HG02973 (cell line): ENCODE data around the gene TNS3.
A peak's percentile ranks its signal among the peaks of the same experiment; 100 is the strongest.
"Not testable (repeated sequence)": the region's sequence is repeated elsewhere in the genome, so short reads cannot be mapped to it uniquely, and the experiment has no call there.

Experiments
- ATAC-seq: cut with Tn5 transposase; IDR thresholded peaks from one replicate; pipeline ENCODE4 v1.9.1; 2021; ENCODE audit warnings: moderate library complexity; ENCODE audit not compliant: unreplicated experiment

The TNS3 gene

DNA sequence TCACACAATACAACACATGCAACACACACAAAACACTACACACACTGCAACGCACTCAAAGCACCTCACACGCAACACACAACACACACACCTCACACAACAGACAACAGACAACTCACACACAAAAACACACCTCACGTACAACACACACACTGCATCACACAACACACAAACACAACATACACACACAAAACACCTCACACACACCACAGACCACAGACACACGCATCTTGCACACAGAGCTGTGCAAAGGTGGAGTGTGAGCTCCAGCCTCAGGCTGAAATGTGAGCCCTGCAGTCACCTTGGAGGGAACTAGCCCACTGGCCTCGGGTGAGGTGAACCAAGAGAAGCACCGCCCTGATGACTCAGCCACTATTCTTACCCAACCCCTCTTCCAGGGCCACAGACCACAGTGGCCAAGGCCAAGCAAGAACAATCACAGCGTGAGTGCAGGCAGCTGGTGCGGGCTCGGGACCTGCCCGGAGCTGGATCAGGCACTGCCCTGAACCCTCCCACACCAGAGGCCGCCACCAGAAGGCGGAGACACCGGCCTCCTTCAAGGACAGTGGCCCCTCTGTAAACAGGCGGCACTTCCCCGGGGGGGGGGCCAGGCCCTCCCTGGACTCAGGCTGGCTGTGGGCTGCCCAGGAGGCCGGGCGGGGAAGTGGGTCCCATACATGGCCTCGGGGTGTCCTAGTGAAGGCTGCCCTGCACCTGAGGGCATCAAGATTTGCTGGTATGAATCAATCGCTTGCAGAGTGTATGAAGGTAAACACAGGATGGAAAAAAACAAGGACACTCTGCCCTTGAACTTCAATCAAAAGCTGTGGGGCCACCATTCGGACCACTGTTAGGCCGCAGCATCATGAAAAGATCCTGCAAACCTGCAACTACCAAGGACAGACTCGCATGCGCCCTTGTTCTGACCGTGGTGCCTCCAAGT is 106.7 kb downstream of the TNS3 start:
- ATAC-seq, result peak; percentile 86

DNA sequence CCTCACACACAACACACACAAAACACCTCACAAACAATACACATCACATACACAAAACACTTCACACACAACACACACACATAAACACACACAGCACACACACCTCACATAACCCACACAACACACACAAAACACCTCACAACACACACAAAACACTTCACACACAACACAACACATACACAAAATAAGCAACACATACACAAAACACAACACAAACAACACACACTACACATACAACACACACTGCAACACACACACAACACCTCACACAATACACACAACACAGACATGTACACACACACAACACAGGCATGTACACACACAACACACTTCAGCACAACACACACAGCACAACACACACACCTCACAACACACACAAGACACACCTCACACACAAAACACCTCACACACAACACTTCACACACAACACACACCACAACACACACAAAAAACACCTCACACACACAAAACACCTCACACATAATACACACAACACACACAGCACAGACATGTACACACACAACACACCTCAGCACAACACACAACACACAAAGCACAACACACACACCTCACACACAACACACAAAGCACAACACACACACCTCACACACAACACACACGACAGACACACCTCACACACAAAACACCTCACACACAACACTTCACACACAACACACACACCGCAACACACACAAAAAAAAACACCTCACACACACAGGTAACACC is 107.5 kb downstream of the TNS3 start:
- ATAC-seq, result no peak

DNA sequence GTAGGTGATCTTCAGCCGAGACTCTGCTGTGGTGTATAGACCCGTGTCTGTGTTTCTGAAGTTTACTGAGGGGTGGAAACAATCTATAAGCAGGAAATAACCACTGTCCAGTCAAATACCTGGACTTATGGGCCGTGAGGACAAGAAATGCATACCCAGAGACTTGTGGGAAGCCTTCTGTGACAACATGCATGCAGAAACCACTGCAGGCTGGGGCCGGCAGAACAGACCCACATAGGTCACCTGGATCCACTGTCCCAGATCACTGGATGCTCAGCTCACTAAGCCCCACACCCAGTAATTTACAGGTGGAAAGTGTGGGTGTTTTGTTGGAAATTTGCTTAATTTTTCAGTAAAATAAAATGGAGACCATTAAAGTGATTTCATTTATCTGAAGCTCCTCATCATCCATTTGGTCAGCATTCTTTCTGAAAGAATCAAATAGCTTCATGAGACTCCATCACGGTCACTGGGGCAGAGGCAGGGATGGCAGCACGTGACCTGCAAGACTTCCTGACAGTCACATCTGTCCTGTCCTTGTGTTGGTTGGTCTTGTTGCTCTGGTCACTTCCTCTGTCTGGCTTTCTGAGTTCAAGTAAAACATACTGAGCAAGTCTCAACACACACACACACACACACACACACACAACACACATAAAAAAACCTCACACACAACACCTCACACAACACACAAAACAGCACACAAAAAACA is 108.3 kb downstream of the TNS3 start:
- no peak for ATAC-seq

DNA sequence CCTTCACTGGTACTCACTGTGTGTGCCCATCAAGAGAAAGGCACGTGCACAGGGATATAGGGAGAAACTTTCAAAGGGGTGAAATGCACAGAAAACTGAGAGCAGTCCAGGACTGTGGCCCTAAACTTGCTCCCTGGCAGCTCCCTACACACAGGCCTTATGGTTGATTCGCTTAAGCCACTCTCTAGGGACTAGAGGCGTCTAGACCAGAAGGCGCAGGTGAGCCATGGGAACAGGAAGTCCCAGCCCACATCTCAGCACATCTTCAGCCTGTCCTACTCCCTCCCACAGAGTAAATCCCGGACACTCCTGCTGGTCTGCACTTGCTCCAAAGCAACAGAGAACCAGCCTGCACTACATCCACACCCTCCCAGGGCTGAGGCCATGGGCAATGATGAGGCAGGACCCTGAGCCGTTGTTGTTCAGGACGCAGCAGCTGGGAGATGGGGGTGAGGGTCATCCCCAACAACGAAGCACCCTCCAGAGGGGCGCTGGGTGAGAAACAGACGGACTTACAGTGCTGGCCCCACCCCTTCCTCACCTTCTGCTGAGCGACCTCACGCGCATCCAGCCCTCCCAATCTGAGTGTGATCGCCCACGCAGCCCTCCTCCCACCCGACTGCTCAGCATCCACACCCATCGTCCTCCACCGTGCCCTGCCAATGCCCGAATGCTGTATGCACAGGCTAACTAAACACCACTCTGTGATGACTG is 109.3 kb downstream of the TNS3 start:
- no peak for ATAC-seq

DNA sequence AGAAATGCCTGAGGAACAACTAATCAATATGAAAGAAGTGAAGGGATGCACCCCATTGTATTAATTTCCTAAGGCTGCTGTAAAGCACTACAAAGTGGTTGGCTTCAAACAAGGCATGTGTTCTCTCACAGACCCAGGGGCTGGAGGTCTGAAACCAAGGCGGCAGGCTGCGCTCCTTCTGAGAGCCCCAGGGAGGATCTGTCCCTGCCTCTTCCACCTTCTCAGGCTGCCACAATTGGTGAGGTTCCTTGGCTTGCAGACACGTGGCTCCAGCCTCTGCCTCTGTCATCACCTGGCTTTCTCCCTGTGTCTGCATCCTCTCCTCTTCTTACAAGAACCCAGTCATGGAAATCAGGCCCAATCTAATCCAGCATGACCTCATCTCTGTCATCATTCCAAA is 110.1 kb downstream of the TNS3 start:
- ATAC-seq, result no peak

DNA sequence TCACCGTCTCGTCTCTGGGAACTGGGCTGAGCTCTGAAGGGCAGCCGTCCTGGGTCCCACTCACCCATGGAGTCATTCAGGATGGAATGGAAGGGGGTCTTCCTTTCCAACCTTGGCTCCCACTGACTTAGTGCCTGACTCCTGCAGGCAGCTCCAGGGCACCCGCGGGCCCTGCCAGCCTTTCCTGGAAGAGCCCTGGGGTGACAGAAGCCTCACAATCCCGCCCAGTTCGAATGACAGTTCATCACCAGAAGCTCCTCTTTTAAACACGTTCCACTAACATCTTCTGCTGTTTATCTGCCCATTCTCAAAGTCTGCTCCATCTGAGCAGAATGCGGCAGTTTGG is 110.6 kb downstream of the TNS3 start:
- ATAC-seq, result no peak

DNA sequence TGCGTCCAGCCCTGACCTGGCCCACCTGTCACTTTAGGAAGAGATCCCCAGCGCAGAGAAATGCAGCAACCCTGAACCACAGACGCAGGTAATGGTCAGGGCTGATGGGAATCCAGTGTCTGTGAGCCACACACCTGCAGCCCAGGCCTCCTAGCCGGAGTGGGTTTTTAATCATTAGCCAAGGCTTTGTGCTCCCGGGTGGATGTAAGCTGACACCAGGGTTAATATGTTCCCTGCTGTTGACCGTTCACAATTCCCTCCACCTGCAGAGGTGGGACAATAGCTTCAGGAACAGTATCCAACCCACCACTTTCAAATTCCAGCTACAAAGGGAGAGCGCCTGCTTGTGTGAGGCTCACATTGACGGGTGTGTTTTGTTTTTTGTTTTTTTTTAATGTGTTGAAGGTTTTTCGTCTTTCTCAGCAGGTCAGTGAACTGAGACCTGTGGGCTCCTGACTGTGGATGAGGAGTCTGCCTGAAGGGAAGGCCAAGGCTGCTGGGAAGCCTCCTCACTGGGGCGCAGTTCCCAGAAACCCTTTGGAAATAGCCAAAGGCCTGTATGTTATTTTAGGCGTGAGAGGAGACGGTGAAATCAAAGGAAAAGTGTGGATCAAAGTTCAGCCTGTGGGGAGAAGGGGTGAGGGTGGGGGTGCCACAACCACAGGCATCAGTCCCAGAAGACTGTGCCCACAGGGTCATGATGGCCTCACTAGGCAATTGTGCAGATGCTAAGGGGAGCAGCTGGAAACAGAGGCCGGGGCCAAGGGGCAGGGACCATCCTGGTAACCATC is 111.1 kb downstream of the TNS3 start:
- ATAC-seq, result no peak

DNA sequence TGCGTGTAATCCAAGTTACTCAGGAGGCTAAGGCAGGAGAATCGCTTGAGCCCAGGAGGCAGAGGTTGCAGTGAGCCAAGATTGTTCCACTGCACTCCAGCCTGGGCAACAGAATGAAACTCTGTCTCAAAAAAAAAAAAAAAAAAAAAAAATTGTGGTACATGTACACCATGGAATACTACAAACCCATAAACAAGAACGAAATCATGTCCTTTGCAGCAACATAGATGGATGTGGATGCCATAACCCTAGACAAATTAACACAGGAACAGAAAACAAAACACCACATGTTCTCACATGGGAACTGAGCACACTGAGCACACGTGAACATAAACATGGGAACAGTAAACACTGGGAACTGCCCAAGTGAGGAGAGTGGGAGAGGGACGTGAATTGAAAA is 112.1 kb downstream of the TNS3 start:
- not testable (repeated sequence) for ATAC-seq

DNA sequence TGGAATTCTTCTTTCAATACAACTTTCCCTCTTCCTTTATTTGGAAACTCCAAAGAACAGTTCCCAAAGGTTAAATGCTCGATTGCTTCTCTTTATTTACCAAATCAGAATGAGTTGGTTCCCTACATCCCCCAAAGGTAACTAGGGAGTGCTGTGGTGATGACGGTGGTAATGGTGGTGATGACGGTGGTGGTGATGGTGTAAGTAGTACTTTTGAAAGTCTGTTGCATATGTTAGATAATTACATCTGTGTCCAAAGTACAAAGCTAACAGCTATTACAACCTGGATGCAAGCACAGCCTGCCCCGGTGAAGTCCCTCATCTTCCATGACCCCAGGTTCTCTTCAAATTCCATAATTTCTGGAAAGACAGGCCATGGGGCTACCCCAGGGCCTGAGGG is 115.1 kb downstream of the TNS3 start:
- ATAC-seq, result no peak

DNA sequence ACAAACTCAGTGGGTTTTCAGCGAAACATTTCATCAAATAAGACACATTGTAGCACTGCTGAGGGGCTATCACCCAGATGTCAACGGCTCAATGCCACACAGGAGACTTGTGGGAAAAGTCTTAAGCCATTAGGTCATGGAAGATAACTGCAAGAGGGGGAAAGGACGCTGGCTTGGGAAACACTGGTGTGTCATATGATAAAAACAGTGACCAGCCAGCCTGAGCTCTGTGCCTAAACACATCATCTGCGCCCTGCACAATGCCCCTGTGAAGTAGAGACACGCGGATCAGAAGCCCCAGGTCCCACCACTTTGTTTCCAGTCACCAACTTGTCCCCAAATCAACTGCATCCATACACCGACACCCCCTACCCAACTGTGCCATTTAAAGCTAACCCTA is 116.7 kb downstream of the TNS3 start:
- no peak for ATAC-seq

DNA sequence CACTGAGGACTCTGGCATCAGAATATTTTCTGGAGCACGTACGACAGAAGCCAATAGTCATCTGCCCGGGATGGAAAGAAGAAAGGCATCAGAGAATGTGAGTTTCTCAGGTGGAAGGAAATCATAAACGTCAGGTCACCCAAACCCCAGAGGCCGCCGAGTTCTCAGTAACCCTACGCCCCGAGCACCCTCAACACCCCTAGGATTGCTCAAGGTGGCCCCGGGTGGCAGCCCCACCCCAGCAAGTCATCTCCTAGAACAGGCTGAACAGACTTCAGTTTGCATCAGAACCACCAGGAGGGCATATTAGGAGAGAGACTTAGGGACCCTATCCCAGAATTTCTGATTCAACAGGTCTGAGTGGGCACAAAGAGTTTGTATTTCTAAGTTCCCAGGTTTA is 117.6 kb downstream of the TNS3 start:
- no peak for ATAC-seq

DNA sequence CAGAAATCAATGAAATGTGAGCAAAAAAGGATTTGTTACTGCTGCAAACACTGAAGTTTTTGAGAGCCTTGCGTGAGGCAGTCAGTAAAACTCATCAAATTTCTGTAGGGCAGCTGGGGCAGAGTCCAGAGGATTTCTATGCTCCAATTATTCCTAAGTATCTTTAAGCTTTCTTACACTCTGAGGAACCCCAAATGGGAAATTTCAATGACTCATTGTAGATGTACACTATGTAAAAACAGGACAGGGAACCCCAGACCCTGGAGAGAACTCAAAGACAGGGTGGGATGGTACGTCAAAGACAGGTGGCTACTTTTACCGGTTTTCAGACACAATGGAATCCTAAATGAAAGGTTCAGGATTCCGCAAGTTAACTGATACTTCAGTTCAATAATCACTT is 120.2 kb downstream of the TNS3 start:
- no peak for ATAC-seq

DNA sequence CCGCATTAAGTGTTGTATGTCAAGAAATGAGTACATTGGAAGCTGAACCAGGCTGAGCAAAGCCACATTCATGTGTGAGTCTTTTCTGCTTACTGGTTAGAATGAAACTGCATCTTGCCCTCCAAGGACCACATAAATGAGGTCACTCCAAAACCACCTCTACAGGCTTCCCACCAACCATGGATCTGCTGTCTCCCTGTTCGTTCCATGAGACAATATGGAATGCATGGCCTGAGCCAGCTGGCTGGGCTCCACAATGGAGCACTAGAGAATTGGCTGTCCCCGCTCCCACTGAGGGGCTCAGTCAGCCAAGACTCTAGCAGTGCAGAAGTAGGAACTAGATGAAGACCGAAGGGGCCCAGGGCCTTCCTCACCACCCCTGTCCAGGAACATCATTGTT is 120.8 kb downstream of the TNS3 start:
- no peak for ATAC-seq

DNA sequence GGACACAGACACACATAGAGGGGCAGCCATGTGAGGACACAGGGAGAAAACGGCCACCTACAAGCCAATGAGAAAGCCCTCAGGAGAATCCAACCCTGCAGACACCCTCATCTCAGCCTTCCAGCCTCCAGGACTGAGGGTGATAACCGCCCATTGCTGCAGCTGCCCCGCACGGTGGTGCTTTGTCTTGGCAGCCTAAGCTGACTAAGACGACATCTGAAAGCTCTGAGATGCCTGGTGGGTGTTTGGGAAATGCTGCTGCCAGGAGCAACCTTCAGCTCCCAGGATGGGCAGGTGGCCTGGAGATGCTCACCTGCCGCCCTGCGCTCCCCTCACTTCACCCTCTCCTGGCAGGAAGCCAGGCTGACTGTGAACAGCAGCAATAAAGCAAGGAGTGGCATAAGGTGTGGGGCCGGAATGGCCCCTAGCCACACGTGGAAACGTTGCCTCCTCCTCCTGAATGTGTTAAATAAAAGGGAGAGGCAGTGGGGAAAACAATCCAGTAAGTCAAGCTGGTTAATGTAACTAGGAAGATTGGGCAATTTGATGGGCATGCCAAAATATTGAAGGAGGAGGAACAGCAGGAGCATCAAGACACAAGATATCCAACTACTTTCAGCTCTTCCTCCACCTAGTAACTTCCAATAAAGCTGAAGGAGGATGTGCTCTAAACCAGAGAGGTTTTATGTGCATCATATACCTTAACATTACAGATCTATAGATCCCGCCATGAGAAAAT is 121.5 kb downstream of the TNS3 start:
- ATAC-seq, result no peak

DNA sequence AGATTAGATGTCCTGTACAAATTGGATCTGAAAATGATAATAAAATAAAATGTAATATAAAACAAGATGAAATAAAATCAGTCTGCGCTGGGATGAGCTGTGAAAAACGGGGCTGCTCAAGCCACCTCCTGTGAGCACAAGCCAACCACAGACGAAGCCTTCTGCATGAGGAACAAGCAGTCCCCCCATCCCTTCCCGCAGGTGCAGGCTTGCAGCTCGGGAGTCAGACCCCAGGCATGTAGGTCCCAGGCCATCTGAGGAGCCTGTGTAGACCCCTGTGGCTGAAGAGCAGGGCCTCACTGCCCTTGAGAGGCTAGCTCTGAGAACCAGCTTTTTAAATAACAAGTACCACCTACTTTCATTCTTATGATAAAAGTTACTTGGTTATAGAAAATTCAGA is 123.4 kb downstream of the TNS3 start:
- ATAC-seq, result no peak

DNA sequence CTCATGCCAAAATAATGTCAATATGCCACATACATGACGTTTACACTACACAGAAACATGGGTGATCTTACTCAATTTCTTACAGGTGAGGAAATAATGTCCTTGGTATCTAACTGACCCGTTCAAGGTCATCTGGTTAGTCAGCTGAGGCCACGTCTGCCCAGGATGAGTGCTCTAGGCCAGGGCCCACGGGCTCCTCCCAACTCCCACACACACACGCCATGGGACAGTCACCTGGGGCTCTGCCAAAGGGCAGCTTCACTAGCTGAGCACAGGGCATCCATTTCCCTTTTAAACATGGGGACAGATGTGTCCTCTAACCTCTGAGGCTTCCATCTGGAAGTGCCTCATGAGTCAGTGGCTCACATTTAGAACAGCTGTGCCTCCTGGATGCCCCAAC is 123.9 kb downstream of the TNS3 start:
- ATAC-seq, result no peak

DNA sequence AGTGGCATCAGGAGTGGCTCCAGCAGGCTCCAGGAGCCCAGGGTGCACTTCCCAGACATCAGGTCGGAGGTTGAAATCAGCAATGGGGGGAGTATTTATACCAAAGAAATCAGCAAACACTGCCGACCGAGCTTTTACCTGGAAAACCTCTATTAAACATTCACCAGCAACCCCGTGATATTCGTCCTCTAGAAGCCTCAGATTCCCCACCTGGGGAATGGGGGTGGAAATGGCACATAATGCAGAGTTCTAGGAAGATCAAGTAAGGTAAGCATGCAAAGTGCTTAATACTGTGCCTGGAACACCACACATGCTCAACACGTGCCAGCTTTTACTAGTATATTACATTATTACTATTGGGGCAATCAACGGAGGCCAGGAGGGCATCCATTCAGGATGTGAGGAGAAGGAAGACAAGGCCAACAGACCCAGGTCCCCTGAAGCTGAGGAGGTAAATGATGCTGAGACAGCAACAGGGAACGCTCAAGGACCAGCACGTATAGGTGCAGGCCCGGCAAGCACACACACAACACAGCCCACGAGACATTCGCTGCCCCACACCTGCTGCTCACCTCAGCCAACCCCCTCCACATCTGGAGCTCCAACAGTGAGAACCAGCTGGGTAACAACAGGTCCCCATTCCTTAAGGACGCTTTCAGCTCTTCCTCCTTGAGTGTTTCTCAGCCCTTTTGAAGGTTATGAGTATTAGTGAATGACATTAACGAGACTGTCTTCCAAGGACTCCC is 125.5 kb downstream of the TNS3 start:
- no peak for ATAC-seq

DNA sequence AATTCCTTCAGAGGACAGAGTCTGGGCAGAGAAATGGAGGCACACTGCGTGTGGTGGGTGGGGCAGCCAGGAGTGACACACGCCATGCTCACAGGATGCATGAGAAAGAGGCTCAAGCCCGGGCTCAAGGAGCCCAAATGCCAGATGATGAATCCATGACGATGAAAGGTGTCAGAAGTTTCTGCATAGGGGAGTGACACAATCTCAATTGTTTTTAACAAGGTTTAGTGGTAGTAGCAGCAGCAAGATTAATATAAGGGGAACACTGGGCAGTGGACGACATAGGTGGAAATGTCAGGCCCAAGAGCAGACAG is 126.1 kb downstream of the TNS3 start:
- no peak for ATAC-seq
